Stomach (tissue), 9 donors: ENCODE data around the gene ITGA7. TPM values are rescaled to one million over a fixed set of nuclear protein-coding genes. Genes with fewer than 3 reads are reported as not detected.

Experiments used
- DNase-seq, 2 donors: peaks; one replicate each; pipeline versions ENCODE4 v3.0.0 to v3.0.0-alpha.2; 2013 to 2019
- H3K27ac ChIP-seq, 5 donors: fragments of 200-600 bp in 4 of 5; sonication (generic) in 4 of 5; one replicate each; pipeline ENCODE4 v1.5.1; 2013 to 2019; ENCODE audit warnings: mild to moderate bottlenecking in 1 of 5, moderate library complexity in 1 of 5
- H3K27me3 ChIP-seq, 3 donors: fragments of 200-600 bp; sonication (generic); one replicate each; pipeline ENCODE4 v1.5.1; 2017 to 2019; ENCODE audit warnings: mixed run types in 1 of 3
- H3K36me3 ChIP-seq, 4 donors: fragments of 200-600 bp; sonication (generic); 1 replicate in 3 of 4; 2 replicates in 1 of 4; pipeline ENCODE4 v1.5.1; 2016 to 2019
- H3K4me1 ChIP-seq, 4 donors: fragments of 200-600 bp; sonication (generic); one replicate each; pipeline ENCODE4 v1.5.1; 2016 to 2019
- H3K4me3 ChIP-seq, 4 donors: fragments of 200-600 bp; sonication (generic) in 3 of 4; one replicate each; pipeline ENCODE4 v1.5.1; 2016 to 2019; ENCODE audit warnings: mild to moderate bottlenecking in 1 of 4
- H3K9me3 ChIP-seq, 4 donors: fragments of 200-600 bp; sonication (generic); one replicate each; pipeline ENCODE4 v1.5.1; 2016 to 2019
- CTCF ChIP-seq, 7 experiments: fragments of 450-650 bp in 4 of 7; fragments of 200-600 bp in 3 of 7; sonication (generic) in 3 of 7; IDR thresholded peaks; one replicate each; pipeline ENCODE4 v1.5.1; 2016 to 2019; ENCODE audit warnings: antibody characterized with exemption in 7 of 7, control low read depth in 2 of 7, mild to moderate bottlenecking in 1 of 7
- EP300 ChIP-seq: sonication (generic); formaldehyde crosslinking; IDR thresholded peaks from one replicate; pipeline ENCODE4 v1.6.1; 2017; ENCODE audit warnings: antibody characterized with exemption
- POLR2A ChIP-seq, 4 donors: fragments of 450-650 bp; IDR thresholded peaks; one replicate each; pipeline ENCODE4 v1.6.1; 2016; ENCODE audit warnings: antibody characterized with exemption in 4 of 4, control low read depth in 2 of 4, mild to moderate bottlenecking in 1 of 4, moderate library complexity in 1 of 4
- POLR2AphosphoS5 ChIP-seq, 3 donors: sonication (generic); formaldehyde crosslinking; IDR thresholded peaks; one replicate each; pipeline ENCODE4 v1.6.1; 2016; ENCODE audit warnings: antibody characterized with exemption in 3 of 3
- WGBS, 5 donors: extraction: QIAGEN DNeasy Blood & Tissue Kit in 3 of 5; methylation state at CpG; one replicate each; pipeline versions ENCODE4 v1.1.5 to v1.1.7; 2013 to 2018; 5-methylcytosine and 5-hydroxymethylcytosine counted together
- intact Hi-C: fragments of 100-400 bp; cut with DNase I; formaldehyde crosslinking; loops from one replicate; pipeline ENCODE4 v1.15.1; 2023; ENCODE audit warnings: low total_unique reads
- polyA plus RNA-seq, 3 donors: library from polyadenylated mRNA; stranded (reverse); fragments of 200-250 nt; gene quantifications; one replicate each; pipeline ENCODE4 v1.2.3, GENCODE V29; 2013
- total RNA-seq, 5 donors: library from RNA; depleted of rRNA; stranded (reverse); fragments of >200 nt; gene quantifications; one replicate each; pipeline versions ENCODE4 v1.1.0 to v1.2.3, GENCODE V29; 2014 to 2016
- donor health status: healthy with polysubstance abuse.
- donor health status: Bipolar disorder and iron deficiency.
- donor health status: healthy.

Gene ITGA7
- total and polyA plus RNA-seq, 8 donors, result 3.5 to 188 (median 46.3) TPM

DNA sequence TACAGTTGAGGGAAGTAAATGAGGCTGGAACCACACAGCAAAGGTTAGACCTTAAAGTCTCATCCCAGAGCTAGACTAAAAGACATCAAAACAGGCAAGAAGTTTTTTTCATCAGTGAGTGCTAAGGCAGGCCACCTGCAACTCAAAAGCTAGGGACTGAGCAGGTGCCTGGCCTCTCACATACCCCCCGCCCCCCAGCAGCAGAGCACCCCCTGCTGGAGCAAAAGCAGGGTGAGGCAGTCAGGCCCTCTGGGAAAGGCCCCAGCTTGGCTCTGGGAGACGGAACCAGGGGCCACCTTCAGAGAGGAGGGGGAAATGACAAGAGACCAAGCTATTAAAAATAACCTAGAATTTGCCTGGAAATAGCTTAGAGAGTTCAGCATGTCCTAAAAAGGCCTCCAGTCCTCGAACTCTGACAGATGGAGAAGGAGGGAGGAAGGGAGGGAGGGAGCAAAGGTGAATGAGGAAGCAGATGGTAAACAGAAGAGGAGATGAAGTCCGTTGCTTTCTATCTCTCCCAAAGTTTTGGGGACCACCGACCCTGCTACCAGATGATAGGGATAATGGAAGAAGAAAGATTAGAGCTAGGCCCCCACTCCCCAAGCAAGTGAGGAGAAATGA is 1.8 kb downstream of the ITGA7 start:
- peaks cover 0 to under 1% (median 0%) of the 10 kb centered on the region in 4 donors for H3K36me3 ChIP-seq
- intact Hi-C loops, result no loop called here
- 36 to 56% (median 42%) methylated on average over 5 of the region's 5 CpGs for WGBS, 5 donors
- H3K4me3 ChIP-seq, result peak overlapping the region; percentile 68 to 79 (median 73)
- TF ChIP-seq EP300 (no peak), POLR2AphosphoS5 (IDR thresholded peaks at IDR 0.05) (no peak), POLR2A (IDR thresholded peaks at IDR 0.05) (no peak), CTCF (IDR thresholded peaks at IDR 0.05) (peak in 3 of 7 experiments; percentile 16 to 36 (median 19))
- H3K4me1 ChIP-seq, result peaks cover 22 to 59% (median 41%) of the 10 kb centered on the region in 4 donors
- peak overlapping the region in 4 of 5 donors; percentile 75 to 89 (median 82) for H3K27ac ChIP-seq
- DNase-seq, result peak in 1 of 2 donors; percentile 33
- H3K9me3 ChIP-seq, result no peaks in the 10 kb centered on the region
- peaks cover 0 to 34% (median 0%) of the 10 kb centered on the region in 3 donors for H3K27me3 ChIP-seq

DNA sequence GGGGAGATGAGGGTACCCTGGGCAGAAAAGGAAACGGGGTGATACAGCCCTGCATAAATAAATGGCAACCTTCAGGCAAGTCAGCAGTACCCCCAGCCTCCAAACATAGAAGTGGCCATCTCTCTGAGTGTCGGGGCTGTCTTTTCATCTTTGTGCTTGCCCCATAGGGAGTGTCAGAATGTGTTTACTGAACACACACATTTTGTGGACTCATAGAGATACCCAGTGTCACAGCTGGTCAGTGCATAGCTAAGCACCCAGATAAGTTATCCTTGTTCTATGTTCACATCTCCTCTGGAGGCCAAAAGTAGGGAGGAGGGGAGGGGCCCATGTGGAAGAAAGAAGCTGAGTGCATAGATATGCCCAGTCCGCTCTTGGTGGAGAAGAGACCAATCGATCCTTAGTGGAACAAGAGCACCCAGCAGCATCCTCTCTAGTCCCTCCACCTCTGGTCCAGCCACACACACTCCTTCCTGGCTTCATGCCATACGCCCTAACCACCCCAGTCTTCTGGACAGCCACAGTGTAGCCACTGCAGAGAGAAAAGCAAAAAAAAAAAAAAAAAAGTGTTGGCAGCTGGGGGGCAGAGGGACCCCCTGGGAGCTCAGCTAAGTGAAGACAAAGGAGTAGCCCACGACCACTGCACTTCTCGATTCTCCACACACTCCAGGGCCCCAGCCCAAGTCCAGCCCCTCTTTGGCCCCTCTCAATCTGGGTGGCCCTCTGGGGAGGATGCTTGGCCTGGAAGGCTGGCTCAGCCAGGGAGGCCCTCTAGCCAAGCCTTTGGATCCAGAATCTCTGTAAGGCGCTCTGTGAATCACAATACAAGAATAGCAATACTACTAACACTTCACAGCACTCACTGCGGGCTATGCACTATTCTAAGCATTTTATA is 2.6 kb downstream of the ITGA7 start:
- peak in 1 of 2 donors; percentile 46 for DNase-seq
- 47 to 68% (median 64%) methylated on average over 9 of the region's 9 CpGs for WGBS, 5 donors
- H3K4me1 ChIP-seq, result peaks cover 22 to 66% (median 45%) of the 10 kb centered on the region in 4 donors
- peaks cover 0 to 9% (median 0%) of the 10 kb centered on the region in 4 donors for H3K36me3 ChIP-seq
- H3K9me3 ChIP-seq, result no peaks in the 10 kb centered on the region
- peak overlapping the region; percentile 9 to 79 (median 68) for H3K4me3 ChIP-seq
- H3K27me3 ChIP-seq, result peaks cover 0 to 34% (median 0%) of the 10 kb centered on the region in 3 donors
- intact Hi-C loops, result no loop called here
- no peak for TF ChIP-seq CTCF (IDR thresholded peaks at IDR 0.05)
- TF ChIP-seq EP300, result no peak
- TF ChIP-seq POLR2A (IDR thresholded peaks at IDR 0.05), result no peak
- no peak for TF ChIP-seq POLR2AphosphoS5 (IDR thresholded peaks at IDR 0.05)
- peak overlapping the region in 4 of 5 donors; percentile 75 to 89 (median 82) for H3K27ac ChIP-seq

GRCh38 chr12:55703901-55704761 is 3.6 kb downstream of the ITGA7 start:
- H3K27ac ChIP-seq, result peak overlapping the region in 4 of 5 donors; percentile 20 to 89 (median 82)
- peak in 1 of 2 donors; percentile 42 for DNase-seq
- WGBS, 5 donors, result 63 to 70% (median 69%) methylated on average over 6 of the region's 6 CpGs
- peaks cover 18 to 59% (median 42%) of the 10 kb centered on the region in 4 donors for H3K4me1 ChIP-seq
- peaks cover 0 to 9% (median 0%) of the 10 kb centered on the region in 4 donors for H3K36me3 ChIP-seq
- H3K4me3 ChIP-seq, result peak overlapping the region; percentile 9 to 79 (median 68)
- TF ChIP-seq EP300 (no peak), CTCF (IDR thresholded peaks at IDR 0.05) (no peak), POLR2A (IDR thresholded peaks at IDR 0.05) (no peak), POLR2AphosphoS5 (IDR thresholded peaks at IDR 0.05) (no peak)
- intact Hi-C loops, result no loop called here
- H3K27me3 ChIP-seq, result peaks cover 0 to 27% (median 0%) of the 10 kb centered on the region in 3 donors
- no peaks in the 10 kb centered on the region for H3K9me3 ChIP-seq
